Right lobe of liver (tissue), 4 donors: Measurements from ENCODE around the gene CCT5.

Experiments
- CTCF ChIP-seq, 4 donors: fragments of 200-600 bp in 3 of 4; fragments of 450-650 bp in 1 of 4; IDR thresholded peaks; one replicate each; pipeline versions ENCODE4 v1.5.1 to v1.8.0; 2016 to 2022; ENCODE audit warnings: antibody characterized with exemption in 4 of 4, mild to moderate bottlenecking in 2 of 4
- POLR2A ChIP-seq: fragments of 450-650 bp; IDR thresholded peaks from one replicate; pipeline ENCODE4 v1.6.1; 2017; ENCODE audit warnings: antibody characterized with exemption, mild to moderate bottlenecking
- donor health status: DM: no; HTN: no; CAD: no.
- donor health status: DM: no; HTN: no; CAD: no.
- donor health status: DM: no; HTN: yes; CAD: no.

- TF ChIP-seq CTCF (IDR thresholded peaks at IDR 0.05) = no peak
- no peak for TF ChIP-seq POLR2A
Observed at GRCh38 chr5:10202089-10202910, 47.8 kb upstream of the CCT5 start.
